ENCODE measurements around the gene FAM124B. TPM values are rescaled to one million over a fixed set of nuclear protein-coding genes. Genes with fewer than 3 reads are reported as not detected.

FAM124B gene
- total RNA-seq, 1 experiment from 2014 or later = 0.83 TPM

DNA sequence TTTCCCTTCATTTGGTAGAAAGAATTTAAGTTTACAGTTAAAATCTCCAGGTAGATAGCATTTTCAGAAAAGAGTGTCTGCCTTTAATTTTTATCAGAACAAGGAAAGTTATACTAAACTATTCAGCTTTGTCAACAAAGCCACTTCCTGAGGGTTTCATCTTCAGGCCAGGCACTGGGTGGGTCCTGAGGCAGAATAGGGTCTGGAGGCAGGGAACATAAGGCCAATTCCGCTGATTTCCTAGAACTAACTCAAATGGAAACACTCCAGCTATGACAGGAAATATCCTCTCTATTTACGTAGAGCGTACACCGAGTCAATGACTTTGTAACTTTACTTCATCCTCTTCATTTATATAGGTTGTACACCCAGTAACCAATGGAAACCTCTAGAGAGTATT is 32.7 kb upstream of the FAM124B start:
- no peak overlapping the region for H3K4ac ChIP-seq (ENCODE audit: low read depth, low read length)
- H3T11ph ChIP-seq (ENCODE audit: low read length) = no peak overlapping the region
- H4K8ac ChIP-seq (replicated peaks; ENCODE audit: insufficient read length, low read depth, low read length) = no peak overlapping the region
- TF ChIP-seq, protein P1, sequence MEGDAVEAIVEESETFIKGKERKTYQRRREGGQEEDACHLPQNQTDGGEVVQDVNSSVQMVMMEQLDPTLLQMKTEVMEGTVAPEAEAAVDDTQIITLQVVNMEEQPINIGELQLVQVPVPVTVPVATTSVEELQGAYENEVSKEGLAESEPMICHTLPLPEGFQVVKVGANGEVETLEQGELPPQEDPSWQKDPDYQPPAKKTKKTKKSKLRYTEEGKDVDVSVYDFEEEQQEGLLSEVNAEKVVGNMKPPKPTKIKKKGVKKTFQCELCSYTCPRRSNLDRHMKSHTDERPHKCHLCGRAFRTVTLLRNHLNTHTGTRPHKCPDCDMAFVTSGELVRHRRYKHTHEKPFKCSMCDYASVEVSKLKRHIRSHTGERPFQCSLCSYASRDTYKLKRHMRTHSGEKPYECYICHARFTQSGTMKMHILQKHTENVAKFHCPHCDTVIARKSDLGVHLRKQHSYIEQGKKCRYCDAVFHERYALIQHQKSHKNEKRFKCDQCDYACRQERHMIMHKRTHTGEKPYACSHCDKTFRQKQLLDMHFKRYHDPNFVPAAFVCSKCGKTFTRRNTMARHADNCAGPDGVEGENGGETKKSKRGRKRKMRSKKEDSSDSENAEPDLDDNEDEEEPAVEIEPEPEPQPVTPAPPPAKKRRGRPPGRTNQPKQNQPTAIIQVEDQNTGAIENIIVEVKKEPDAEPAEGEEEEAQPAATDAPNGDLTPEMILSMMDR (conservative IDR thresholded peaks at IDR 0.05) = no peak
- H3K56ac ChIP-seq (ENCODE audit: insufficient read length, low read depth, low read length) = no peak overlapping the region
- no peak overlapping the region for H2BK12ac ChIP-seq (ENCODE audit: insufficient read length, low read depth, low read length)
- H4K5ac ChIP-seq (ENCODE audit: insufficient read length, low read depth, low read length) = no peak overlapping the region
- peaks cover 28 to 33% of the 10 kb centered on the region in 2 experiments for H3K4me1 Mint-ChIP-seq
- no peak overlapping the region for H2AFZ ChIP-seq (ENCODE audit: low read length)
- DNase-seq = no peak
- H4K91ac ChIP-seq (ENCODE audit: insufficient read length, low read depth, low read length) = no peak overlapping the region
- H3K4me1 ChIP-seq (ENCODE audit: insufficient read depth, low read length) = no peaks in the 10 kb centered on the region; the same call in 1 of the 2 replicates
- no peak overlapping the region for H2BK120ac ChIP-seq (ENCODE audit: low read depth, low read length, poor library complexity, severe bottlenecking)
- H3K9ac ChIP-seq (ENCODE audit: extremely low read depth, insufficient read length, low read length) = no peak overlapping the region
- peaks cover 15% of the 10 kb centered on the region for H3K9me3 ChIP-seq (ENCODE audit: control insufficient read depth, low read depth, low read length)
- no peaks in the 10 kb centered on the region for H3K27me3 ChIP-seq (ENCODE audit: insufficient read depth, low read length)
- no peak overlapping the region for H3K14ac ChIP-seq (ENCODE audit: insufficient read depth, low read length)
- H3K23ac ChIP-seq (ENCODE audit: insufficient read length, low read depth, low read length) = no peak overlapping the region
- H2BK15ac ChIP-seq (ENCODE audit: low read depth, low read length) = no peak overlapping the region
- H2AK5ac ChIP-seq (ENCODE audit: insufficient read length, low read length) = no peak overlapping the region
- no peaks in the 10 kb centered on the region for H3K79me1 ChIP-seq (ENCODE audit: insufficient read depth, low read depth, low read length, poor library complexity, severe bottlenecking)
- peaks cover 34 to 36% of the 10 kb centered on the region in 2 experiments for H3K9me3 Mint-ChIP-seq
- peak overlapping the region in 2 of 3 experiments; percentile 24 to 34; a peak in 2 of 7 replicates for H3K27ac Mint-ChIP-seq
- H2BK20ac ChIP-seq (ENCODE audit: low read depth, low read length, poor library complexity, severe bottlenecking) = no peak overlapping the region
- WGBS (ENCODE audit: extremely low coverage, insufficient read length, low lambda C conversion rate) = no CpG with 5 or more reads among the region's 4 CpGs
- H2BK5ac ChIP-seq (ENCODE audit: insufficient read length, low read length) = no peak overlapping the region
- H3K23me2 ChIP-seq (ENCODE audit: insufficient read length, low read depth, low read length, poor library complexity, severe bottlenecking) = no peaks in the 10 kb centered on the region
- H3K36me3 Mint-ChIP-seq (ENCODE audit: insufficient read depth in 1 of 3, low read depth in 3 of 3) = peaks cover 22 to 53% (median 29%) of the 10 kb centered on the region in 3 experiments
- H3K27me3 Mint-ChIP-seq (ENCODE audit: low read depth) = peaks cover 1% of the 10 kb centered on the region; the same call in 1 of the 2 replicates
- H3K4me2 ChIP-seq (ENCODE audit: insufficient read depth, insufficient read length, low read length) = no peak overlapping the region
- H3K18ac ChIP-seq (ENCODE audit: insufficient read length, low read depth, low read length) = no peak overlapping the region
- H3K79me2 ChIP-seq (ENCODE audit: insufficient read depth, low read length) = no peaks in the 10 kb centered on the region
- no peak overlapping the region for H3K27ac ChIP-seq (ENCODE audit: insufficient read length, low read depth, low read length)
- no peak overlapping the region for H3K4me3 Mint-ChIP-seq
- H4K20me1 ChIP-seq (ENCODE audit: control insufficient read depth, insufficient read depth, insufficient read length) = no peaks in the 10 kb centered on the region
